ENCODE data around the gene C12orf56.

The C12orf56 gene, protein sequence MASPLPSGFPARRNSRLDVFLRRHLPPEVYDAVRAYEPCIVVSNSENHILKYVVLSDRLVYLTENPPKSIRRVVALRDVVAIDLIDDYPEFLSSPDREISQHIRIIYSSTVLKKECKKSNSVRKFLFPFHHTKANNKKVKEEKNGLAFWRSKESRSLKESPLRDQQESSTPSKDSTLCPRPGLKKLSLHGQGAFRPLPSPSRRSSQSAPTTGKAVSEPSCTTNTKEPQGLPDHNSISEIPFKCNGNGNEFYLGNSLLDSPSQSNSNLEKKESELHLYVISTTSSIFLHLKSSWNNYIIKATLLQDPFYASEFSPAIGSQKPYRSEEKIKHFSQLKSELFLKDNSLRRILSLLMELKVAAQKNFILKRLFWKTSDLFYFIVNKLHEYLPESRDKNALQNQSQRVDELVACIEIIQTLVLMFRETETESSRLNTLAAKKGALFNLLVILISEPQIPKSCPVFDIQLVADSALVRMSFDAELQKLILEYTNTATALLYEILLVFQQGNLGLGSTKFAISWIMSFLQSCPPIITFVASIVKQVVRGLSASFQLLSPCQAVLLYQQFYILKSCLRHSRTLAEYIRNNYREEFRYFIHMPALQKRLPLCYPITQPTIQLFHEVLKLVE

DNA sequence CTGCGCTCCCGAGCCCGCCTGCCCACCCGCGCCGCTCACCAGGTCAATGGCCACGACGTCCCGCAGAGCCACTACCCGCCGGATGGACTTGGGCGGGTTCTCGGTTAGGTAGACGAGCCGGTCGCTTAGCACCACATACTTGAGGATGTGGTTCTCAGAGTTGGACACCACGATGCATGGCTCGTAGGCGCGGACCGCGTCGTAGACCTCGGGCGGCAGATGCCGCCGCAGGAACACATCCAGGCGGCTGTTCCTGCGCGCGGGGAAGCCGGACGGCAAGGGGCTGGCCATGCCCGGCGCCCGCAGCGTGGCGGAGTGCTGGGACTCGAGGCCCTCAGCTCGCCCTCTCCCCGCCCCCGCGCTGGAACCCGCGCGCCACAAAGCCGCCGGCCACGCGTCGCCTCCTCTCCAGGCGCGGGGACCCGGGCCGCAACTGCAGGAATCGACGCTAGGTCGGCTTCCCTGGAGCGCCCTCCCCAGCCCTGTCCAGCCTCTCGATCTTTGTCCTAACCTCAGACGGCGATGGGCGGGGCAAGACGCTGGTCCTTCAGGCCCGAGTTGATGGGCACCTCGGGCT lies at the start of gene C12orf56:
TSS of gene C12orf56 (minus strand) at position 484 of the 577 bp plus-strand sequence. CDS start at position 291, 193 bp downstream.
- DNase-seq: peak; percentile 94

DNA sequence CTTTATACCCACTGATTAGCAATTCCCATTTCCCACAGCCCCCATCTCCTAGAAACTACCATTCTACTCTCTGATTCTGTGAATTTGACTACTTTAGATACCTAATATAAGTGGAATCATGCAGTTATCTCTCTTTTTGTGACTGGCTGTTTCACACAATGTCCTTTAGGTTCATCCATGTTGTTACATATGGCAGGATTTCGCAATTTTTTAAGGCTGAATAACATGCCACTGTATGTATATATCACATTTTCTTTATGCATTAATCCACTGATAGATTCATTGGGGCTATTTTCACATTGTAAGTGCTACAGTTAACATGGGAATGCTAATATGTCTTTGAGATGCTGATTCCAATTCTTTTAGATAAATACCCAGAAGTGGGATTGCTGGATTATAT lies 49.5 kb upstream of the C12orf56 start:
- no peak for DNase-seq

DNA sequence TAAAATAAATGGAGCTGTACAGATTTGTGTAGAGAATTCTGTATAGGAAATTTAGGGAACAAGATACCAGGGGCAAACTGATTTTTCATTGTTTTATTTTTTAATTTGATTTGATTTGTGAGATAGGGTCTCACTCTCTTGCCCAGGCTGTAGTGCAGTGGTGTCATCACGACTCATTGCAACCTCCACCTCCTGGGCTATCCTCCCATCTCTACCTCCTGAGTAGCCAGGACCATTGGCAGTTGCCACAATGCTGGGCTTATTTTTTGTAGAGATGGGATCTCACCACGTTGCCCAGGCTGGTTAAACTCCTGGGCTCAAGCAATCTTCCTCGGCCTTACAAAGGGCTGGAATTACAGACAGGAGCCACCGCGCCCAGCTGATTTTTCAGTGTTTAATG lies 43.4 kb upstream of the C12orf56 start:
- no peak for DNase-seq

DNA sequence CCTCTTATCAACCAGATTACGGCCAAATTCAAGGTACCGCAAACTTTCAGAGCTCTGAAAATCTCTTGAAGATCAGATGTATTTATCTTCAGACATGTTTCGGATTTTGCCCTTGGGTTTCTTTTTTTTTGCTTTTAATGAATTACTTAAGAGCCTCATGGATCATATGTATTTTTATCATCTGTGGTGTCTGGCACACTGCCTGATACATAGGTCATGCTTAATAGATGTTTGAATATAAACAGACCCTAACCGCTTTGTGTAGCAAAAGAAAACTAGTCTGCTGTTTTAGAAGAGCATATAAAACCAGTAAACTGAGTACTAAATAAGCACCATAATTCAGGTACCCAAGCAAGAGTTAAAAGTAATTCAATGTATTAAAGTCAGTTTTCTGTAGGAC lies 41.2 kb upstream of the C12orf56 start:
- no peak for DNase-seq

DNA sequence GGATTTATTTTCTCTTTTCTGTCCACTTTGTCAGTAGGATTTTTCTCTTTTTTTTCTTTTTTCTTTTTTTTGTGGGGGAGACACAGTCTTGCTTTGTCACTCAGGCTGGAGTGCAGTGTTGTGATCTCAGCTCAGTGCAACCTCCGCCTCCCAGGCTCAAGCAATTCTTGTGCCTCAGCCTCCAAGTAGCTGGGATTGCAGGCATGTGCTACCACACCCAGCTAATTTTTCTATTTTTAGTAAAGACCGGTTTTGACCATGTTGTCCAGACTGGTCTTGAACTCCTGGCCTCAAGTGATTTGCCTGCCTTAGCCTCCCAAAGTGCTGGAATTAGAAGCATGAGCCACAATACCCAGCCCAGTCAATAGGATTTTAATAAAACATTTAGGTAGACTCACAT lies 40.3 kb upstream of the C12orf56 start:
- no peak for DNase-seq

DNA sequence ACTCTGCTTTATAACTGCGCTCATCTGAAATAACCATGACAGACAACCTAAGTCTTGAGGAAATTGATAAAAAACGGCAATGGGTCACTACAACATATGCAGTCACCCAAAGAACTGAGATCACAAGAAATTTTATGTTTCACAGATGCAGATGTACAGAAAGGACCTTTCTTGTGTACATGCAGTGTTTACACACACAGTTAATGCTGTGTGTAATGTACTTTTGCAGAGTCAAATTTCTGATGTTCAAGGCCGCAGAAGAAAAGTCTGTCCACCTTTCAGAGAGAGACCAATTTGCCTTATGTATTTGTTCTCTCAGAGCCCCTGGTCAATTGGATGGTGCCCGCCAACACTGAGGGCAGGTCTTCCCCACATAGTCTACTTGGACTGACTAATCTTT lies 38.4 kb upstream of the C12orf56 start:
- DNase-seq: no peak

DNA sequence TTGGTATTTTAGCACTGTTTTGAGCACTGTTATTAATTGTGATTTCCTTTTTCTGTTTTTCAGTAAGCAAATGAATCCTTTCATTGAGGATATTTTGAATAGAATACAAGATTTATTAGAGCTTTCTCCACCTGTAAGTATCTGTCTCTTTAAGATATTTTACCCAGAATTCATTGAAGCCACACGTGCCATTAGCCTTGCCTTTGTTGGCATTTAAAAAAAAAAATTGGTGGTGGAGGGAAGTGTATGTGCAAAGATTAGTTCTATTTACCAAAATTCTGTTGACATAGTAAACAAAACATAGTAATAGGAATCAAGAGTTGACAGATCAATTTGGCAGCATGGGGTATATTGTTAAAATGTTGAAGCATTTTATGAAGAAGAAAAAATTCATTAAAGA lies 37.4 kb upstream of the C12orf56 start:
- DNase-seq: peak; percentile 62

DNA sequence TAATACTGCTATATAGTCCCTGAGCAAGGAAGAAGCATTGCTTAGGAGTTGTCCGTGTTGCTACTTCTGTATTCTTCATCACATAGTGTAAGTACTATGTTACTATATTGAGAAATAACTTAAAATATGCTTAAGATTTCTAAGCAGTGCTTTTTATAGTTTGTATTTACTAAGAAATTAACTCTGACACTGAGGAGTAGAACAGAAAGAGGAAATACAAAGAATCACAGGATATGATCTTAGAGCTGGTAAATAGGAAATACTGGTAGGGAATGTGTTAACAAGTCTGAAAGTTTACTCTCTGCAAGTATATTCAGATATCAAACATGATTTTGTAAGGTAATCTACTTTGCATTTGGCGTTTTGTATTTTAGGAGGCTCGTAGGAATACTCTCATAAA lies 29.1 kb upstream of the C12orf56 start:
- DNase-seq: no peak

DNA sequence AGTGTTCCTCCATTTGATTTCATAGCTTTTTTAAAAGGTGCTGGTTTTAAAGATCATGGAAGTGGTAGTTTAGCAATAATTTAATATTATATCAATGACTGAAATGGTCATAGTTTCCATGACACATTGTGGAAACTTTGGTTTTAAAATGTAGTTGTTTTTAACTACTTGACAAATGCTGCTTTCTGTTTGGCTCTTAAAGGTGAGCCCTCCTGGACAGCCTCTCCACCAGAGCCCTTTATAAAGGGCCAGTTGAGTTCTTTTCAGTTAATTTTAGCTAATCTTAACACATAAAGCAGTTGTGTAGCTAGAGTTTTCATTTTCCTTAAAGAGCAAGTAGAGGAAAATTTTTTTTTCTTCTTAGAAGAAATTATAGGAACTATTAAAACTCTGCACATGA lies 27.7 kb upstream of the C12orf56 start:
- DNase-seq: no peak

DNA sequence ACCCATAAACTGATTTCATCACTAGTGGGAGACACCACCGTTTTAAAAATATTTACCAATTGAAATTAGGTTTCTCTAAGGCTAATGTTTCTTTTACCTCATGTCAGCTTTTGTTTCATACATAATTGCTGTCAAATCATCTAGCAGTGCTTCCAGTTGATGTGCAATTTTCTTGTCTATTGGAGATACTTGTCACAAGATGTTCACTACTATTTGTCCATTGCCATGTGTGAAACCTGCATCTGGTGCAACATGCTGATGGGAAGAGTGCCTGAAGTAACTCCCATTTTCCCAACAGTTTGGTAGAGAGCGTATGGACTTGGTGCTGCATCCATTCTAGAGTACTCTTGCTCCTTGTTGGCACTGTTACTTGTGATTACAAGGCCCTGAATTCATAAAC lies 23.3 kb upstream of the C12orf56 start:
- DNase-seq: no peak

DNA sequence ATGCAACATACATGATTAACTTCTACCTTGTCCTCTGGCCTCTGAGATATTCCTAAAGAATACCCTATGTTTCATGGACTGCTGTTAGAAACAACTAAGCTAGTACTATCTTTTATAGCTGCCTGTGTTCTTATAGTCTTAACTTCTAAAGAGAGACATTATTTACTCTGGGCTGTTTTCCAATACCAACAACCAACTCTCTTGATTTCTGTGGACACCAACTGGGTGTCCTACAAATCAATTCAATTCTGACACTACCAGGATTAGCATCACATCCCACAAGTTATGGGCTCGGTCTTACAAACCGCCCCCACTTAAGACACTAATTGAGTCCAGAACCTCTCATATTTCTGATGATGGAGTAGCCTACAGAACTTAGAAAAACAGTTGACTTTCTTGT lies 21.9 kb upstream of the C12orf56 start:
- DNase-seq: no peak

DNA sequence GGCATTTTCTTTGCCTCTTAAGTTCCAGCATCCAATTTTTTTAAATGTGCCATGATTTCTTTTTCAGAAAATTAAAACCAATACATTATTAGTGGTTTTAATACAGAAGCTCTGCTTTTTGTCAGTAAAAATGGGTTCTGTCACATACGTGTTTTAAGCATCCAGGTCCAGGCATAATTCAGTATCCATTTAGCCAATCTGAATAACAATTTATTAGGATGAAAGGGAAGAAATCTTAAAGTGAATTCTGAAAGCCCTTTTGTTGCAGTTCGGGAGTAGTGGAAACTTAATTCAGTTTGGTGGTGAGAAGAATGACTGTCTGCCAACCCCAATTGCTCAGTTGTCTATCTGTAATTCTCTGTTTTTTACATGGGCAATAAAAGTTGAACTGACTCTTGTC lies 20.9 kb upstream of the C12orf56 start:
- no peak for DNase-seq

DNA sequence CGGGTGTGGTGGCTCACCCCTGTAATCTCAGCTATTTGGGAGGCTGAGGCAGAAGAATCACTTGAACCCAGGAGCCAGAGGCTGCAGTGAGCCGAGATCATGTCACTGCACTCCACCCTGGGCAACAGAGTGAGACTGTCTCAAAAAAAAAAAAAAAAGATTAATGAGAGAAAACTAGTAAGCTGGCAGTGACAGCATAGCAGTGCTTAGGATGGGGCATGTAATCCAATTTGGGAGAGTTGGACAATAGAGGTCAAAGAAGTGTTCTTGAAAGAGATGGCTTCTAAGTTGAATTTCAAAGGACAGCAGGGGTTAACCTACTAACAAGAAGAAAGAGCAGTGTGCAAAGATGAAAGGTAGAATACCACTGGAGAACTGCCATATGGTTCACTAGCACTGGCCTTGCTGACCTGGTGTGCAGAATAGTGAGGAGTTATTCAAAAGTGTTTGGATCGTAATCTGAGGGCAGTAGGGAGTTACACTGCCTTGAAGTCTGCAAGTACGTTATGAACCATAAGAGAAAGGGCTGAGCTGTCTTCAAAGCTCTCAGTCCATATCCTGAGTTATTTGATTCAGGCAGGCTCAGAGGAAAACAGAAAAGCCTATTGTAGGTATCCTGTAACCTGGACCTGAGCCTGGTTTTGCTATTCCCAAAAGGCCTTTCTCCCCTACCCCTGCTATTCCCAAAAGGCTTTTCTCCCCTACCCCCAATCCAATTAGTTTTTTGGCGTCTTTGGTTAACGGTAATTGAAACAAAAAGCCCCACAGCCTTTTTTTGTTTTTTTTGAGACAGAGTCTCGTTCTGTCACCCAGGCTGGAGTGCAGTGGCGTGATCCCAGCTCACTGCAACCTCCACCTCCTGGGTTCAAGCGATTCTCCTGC lies 17.0 kb upstream of the C12orf56 start:
- DNase-seq: no peak

DNA sequence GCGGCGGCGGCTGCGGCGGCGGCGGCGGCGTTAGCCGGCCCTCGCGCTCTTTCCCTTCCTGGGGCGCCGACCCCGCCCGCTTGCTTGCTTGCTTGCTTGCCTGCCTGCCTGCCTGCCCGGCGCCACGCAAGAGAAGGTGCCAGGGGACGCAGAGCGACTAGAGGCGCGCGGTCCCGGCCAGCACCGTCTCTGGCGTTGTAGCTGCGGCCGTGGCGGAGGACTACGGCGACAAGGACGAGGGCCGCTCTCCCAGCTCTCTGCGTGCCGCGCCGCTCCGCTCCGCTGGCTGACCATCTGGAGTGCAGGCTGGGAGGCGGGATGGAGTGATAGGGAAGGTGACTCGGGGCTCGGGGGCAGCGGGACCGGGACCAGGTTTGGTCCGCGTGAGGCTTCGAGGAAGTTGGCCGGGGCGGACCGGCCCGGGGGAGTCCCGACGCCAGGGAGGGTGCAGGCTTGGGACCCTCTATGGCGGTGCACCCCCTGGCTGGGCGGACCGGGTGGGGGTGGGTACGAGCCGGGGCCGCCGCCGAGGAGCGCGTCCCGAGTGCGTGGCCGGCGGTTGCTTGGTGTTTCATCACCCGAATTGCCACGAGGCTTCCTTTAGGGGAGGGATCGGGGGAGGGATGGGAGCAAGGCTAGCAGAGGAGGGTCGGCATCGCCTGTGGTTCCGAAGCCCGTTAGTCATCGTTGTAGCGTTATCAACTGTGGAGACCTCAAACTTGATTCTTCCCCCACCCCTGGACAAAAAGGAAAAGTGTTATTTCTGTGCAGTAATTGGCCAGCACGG lies 14.1 kb upstream of the C12orf56 start:
- peak; percentile 95 for DNase-seq

DNA sequence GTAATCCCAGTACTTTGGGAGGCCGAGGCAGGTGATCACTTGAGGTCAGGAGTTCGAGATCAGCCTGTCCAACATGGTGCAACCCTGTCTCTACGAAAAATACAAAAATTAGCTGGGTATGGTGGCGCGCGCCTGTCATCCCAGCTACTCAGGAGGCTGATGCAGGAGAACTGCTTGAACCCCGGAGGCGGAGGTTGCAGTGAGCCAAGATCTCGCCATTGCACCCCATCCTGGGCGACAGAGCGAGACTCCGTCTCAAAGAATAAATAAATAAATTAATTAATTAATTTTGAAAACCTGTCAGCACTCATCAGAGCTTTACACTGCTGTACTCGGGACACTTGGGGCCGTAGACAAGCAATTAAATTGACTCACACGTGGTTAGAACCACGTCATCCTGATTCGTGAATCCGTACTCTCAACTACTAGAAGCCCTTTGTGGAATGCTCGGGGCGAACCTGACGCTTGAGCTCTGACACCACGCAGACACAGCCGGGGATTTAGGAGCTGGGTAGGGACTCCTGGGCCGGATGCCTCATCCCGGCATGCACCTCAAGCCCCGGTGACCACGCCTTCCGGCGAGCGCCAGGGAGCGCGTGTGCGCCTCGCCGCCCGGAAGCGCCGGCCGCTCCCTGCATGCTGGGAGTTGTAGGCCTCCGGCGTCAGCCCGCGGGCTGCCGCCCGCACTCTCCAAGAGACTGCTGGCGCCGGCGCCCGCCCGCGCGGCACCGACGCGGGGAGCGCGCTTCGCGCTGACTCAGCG lies 13.3 kb upstream of the C12orf56 start, which contains the start of gene XPOT:
TSS of gene XPOT (plus strand) at position 686 of the 763 bp plus-strand sequence. CDS start 5,644 bp downstream, outside the sequence.
- DNase-seq: peak; percentile 100

DNA sequence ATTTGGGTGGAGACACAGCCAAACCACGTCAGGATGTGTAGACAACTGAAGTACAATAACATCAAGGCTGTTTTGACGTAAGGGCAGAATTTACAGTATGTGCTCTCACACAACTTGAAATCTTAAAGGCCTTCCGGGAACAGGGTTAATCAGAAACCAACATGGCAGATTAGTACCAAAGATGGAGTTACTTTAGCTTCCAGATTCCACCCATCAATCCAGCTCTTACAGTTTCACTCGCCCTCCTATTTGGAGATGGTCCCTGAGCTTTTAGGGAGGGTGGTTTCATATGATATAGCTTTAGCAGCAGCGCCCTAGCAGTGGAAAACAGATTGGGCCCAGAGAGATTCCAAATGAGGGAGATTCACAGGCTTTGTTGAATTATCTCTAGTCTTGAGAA lies 11.6 kb upstream of the C12orf56 start:
- DNase-seq: no peak

DNA sequence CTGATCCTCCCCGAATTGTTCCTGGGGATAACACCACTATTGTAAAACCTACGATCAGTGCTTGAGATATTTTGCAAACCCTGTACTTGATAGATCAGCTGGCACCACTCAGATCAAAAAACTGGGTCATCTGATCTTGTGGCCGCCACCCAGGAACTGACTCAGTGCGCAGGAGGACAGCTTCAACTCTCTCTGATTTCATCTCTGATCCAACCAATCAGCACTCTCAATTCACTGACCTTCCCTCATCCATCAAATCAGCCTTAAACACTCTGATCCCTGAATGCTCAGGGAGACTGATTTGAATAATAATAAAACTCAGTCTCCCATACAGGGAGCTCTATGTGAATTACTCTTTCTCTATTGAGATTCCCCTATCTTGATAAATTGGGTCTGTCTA lies 9.5 kb upstream of the C12orf56 start:
- DNase-seq: no peak

DNA sequence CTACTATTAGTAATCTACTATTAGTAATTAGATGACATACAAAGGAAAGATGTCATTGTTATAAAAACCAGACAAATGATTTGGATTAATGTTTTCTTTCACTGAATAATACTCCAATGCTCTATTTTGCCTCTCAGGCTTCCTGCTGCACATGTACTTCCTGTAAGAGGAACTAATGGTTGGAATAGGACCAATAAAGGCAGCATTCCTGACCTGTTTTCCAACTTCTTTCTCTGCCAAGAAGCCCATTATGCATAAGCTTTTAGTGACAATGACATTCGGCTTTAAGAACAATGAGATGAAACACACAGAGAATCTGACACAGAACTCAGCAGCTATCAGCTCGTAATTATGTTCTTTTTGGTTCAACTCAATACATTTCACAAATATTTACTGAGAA lies 5.2 kb upstream of the C12orf56 start:
- DNase-seq: no peak

DNA sequence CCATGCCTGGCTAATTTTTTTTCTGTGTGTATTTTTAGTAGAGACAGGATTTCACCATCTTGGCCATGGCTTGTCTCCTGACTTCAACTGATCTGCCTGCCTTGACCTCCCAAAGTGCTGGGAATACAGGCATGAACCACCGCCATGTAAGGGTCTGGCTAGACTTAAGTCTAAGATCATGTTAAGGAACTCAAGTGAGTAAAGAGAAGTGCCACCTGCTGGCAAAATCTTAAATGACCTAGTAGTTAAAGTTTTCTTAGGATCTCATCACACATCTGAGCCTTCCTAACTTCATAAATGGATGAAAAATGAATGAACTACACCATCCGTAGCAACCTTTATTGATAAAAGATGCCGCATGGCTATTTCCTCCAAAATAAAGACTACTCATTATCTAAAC lies 1.7 kb upstream of the C12orf56 start:
- DNase-seq: peak; percentile 53

DNA sequence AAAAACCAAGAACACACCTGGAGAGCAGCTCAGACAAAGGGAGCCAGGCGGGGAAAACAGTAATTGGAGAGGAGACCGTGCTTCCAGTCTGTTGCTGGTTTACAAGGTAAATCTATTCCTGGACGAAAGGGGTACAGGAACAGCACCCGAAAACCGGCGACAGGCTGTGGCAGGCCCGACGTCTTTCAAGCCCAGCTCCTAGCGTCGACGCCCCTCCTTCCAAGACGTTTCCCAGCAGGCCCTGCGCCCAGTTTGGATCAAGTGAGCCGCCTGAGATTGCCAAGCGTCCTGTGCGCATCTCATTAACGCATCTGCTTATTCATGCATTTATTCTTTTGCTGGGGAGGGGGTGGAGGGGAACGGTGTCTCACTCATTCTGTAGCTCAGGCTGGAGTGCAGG lies 1.4 kb downstream of the C12orf56 start:
- peak; percentile 87 for DNase-seq

DNA sequence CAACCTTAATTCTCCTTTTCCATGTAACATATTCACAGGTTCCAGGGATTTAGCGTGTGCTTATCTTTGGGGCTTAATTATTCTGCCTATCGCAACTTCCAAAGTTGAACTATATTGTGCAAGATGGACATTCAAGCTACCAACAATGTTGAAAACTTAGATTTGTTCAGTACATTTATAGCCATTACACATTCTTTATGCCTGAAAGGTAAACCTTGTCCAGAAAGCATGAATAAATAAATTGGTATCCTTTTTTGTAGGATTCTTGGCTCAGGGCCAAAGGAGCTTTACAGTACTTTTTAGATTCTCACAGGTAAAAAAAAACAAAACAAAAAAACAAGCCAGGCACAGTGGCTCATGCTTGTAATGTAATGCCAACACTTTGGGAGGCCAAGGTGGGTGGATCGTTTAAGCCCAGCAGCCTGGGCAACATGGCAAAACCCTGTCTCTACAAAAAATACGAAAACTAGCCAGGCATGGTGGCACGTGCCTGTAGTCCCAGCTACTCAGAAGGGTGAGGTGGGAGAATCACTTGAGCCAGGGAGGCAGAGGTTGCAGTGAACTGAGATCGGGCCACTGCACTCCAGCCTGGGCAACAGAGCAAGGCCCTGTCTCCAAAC lies 3.3 kb downstream of the C12orf56 start:
- peak; percentile 38 for DNase-seq
